Hepatocyte (in vitro differentiated cells): ENCODE data around the gene PWWP2B.

Source experiments
- CTCF ChIP-seq: fragments of 200-600 bp; sonication (generic); IDR thresholded peaks from 2 replicates; pipeline ENCODE4 v1.5.1; 2016; ENCODE audit warnings: antibody characterized with exemption, mild to moderate bottlenecking; ENCODE audit not compliant: poor library complexity
- EZH2 ChIP-seq: fragments of 200-600 bp; sonication (generic); IDR thresholded peaks from 2 replicates; pipeline ENCODE4 v1.6.1; 2016; ENCODE audit warnings: antibody characterized with exemption, mild to moderate bottlenecking, borderline replicate concordance
- EZH2phosphoT487 ChIP-seq: fragments of 200-600 bp; sonication (generic); IDR thresholded peaks from one replicate; pipeline ENCODE4 v1.6.1; 2018; ENCODE audit warnings: antibody characterized with exemption, mild to moderate bottlenecking, low read depth, moderate library complexity; ENCODE audit not compliant: unreplicated experiment, severe bottlenecking

GRCh38 chr10:132401401-132402118 lies 4.6 kb downstream of the PWWP2B start:
- TF ChIP-seq EZH2 (no peak), CTCF (no peak), EZH2phosphoT487 (no peak)
